Measurements from ENCODE around the gene UBE3C. TPM values are rescaled to one million over a fixed set of nuclear protein-coding genes. Genes with fewer than 3 reads are reported as not detected.

The UBE3C gene
- total RNA-seq, 1 donor from 2014 or later = 65.3 TPM

DNA sequence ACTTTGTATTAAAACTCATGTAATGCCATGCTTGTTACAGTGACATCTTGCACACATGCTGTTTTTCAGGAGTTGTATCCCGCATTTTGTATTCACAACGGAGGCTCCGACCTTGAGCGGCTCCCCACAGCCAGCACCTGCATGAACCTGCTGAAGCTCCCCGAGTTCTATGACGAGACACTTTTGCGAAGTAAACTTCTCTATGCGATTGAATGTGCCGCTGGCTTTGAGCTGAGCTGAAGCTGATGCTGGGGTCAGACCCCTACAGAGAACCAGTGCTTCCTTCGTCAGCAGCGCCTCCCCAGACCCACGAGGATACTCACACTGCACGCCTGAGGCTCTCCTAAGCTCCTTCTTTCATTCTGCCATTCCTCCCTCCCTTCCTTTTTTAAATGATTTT lies 128.8 kb downstream of the UBE3C start:
- ATAC-seq (ENCODE audit: low read depth) (no peak), DNase-seq (no peak)
- Mint-ChIP-seq H3K9me3 (no peaks in the 10 kb centered on the region), H3K27me3 (no peaks in the 10 kb centered on the region), H3K4me3 (no peak overlapping the region), H3K36me3 (ENCODE audit: low read depth) (peaks cover 64% of the 10 kb centered on the region), H3K27ac (no peak overlapping the region), H3K4me1 (no peaks in the 10 kb centered on the region)
- intact Hi-C loops (cut with micrococcal nuclease) = no loop called here
- POLR2A ChIA-PET = no interaction called here
- CTCF ChIA-PET = no interaction called here
- TF ChIP-seq, protein P1, sequence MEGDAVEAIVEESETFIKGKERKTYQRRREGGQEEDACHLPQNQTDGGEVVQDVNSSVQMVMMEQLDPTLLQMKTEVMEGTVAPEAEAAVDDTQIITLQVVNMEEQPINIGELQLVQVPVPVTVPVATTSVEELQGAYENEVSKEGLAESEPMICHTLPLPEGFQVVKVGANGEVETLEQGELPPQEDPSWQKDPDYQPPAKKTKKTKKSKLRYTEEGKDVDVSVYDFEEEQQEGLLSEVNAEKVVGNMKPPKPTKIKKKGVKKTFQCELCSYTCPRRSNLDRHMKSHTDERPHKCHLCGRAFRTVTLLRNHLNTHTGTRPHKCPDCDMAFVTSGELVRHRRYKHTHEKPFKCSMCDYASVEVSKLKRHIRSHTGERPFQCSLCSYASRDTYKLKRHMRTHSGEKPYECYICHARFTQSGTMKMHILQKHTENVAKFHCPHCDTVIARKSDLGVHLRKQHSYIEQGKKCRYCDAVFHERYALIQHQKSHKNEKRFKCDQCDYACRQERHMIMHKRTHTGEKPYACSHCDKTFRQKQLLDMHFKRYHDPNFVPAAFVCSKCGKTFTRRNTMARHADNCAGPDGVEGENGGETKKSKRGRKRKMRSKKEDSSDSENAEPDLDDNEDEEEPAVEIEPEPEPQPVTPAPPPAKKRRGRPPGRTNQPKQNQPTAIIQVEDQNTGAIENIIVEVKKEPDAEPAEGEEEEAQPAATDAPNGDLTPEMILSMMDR (IDR thresholded peaks at IDR 0.05) = no peak

- intact Hi-C loops (cut with micrococcal nuclease) = no loop called here
These were observed 129.2 kb downstream of the UBE3C start for GRCh38 chr7:157267956-157268355.

DNA sequence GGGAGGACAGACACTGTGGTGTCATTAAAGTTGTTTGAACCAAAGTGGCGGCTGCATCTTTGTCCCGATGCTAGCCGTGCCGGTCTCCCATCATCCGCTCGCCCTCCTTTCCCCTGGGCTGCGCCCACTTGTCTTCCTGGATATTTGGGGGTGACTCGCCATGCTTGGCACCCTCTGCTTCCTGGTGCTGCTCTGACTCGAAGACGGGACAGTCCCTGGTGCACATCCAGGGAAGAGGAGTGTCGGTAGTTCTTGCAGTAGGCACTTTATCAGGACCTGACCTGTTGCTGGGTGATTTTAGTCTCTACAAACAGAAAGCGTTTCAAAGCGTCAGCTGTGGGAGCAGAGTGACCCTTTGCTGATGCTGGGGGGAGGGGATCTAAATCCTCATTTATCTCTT lies 129.8 kb downstream of the UBE3C start:
- intact Hi-C loops (cut with micrococcal nuclease) = no loop called here

More at GRCh38 chr7:157267956-157268355, 129.2 kb downstream of the UBE3C start:
- ChIA-PET CTCF (no interaction called here), POLR2A (no interaction called here)
- H3K4me1 Mint-ChIP-seq = no peaks in the 10 kb centered on the region
- H3K27ac Mint-ChIP-seq = no peak overlapping the region
- no peaks in the 10 kb centered on the region for H3K9me3 Mint-ChIP-seq
- DNase-seq (no peak), ATAC-seq (ENCODE audit: low read depth) (no peak)
- H3K36me3 Mint-ChIP-seq (ENCODE audit: low read depth) = peaks cover 63% of the 10 kb centered on the region
- H3K27me3 Mint-ChIP-seq = no peaks in the 10 kb centered on the region
- no peak overlapping the region for H3K4me3 Mint-ChIP-seq
- TF ChIP-seq, protein P1 (IDR thresholded peaks at IDR 0.05) = no peak

DNA sequence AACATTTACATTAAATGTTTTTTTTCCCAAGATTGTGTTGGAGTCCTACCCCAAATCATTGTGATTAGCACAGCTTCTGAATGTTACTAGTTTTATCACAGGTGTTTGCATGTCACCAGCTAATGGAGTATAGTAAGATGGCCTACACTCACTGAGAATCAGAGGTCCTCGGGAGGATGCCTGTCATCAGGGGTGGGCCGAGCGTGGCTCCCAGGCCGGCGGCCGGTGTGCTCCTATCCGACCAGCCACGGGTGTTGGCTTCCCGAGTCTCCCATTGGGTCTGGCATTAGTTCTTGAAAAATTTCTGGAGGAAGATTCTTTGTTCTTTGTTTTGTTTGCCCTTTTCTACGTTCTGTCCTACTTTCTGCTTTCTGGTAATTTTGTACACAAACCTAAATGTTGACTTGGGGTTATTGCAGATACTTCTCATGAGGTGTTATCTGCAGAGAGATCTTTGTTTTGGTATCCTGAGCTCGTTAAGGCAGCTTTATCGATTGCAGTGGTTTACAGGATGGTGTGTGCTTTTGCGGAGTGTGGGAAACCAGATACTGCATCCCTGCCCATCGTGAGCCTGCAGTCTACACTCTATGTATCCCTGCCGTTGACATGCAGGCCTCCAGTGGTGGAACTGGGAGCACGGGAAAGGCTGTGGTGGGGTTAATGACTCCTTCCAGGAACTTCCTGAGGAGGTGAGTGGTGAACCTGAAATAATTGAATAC lies 130.8 kb downstream of the UBE3C start:
- TF ChIP-seq, protein P1 (IDR thresholded peaks at IDR 0.05) = no peak
- peaks cover 3% of the 10 kb centered on the region for H3K4me1 Mint-ChIP-seq
- ChIA-PET POLR2A (no interaction called here), CTCF (no interaction called here)
- ATAC-seq (ENCODE audit: low read depth) (no peak), DNase-seq (no peak)
- intact Hi-C loops (cut with micrococcal nuclease) = loop anchor here (10.0 kb wide), 1 partner anchor 365 kb away; no protein-coding TSS in a partner anchor
- no peak overlapping the region for H3K4me3 Mint-ChIP-seq
- no peaks in the 10 kb centered on the region for H3K9me3 Mint-ChIP-seq
- H3K36me3 Mint-ChIP-seq (ENCODE audit: low read depth) = peaks cover 50% of the 10 kb centered on the region
- no peak overlapping the region for H3K27ac Mint-ChIP-seq
- no peaks in the 10 kb centered on the region for H3K27me3 Mint-ChIP-seq

More for the DNA sequence above, 129.8 kb downstream of the UBE3C start:
- Mint-ChIP-seq H3K27me3 (no peaks in the 10 kb centered on the region), H3K4me3 (no peak overlapping the region), H3K36me3 (ENCODE audit: low read depth) (peaks cover 58% of the 10 kb centered on the region), H3K4me1 (peaks cover under 1% of the 10 kb centered on the region), H3K27ac (no peak overlapping the region), H3K9me3 (no peaks in the 10 kb centered on the region)
- no peak for ATAC-seq (ENCODE audit: low read depth)
- CTCF ChIA-PET = no interaction called here
- no peak for DNase-seq
- POLR2A ChIA-PET = no interaction called here
- TF ChIP-seq, protein P1 (IDR thresholded peaks at IDR 0.05) = no peak

DNA sequence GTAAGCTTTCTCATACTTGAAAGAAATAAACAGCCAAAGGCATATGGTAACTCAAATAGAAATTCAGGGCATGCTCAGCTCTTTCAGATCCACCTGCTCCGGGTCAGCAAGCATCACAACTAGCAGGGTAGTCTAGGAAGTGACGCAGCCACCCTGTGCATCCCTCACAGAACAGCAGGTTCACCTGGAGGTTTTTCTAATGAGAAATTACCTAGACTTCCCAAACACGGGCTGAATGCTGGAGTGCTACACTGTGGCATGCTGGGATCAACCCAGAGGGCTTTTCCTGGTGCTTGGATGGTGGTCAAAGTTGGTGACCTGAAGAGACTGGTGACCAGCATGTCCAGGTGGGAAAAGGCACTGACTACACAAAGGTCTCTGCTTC lies 131.3 kb downstream of the UBE3C start:
- ATAC-seq (ENCODE audit: low read depth) = no peak
- ChIA-PET CTCF (no interaction called here), POLR2A (no interaction called here)
- intact Hi-C loops (cut with micrococcal nuclease) = loop anchor here (10.0 kb wide), 1 partner anchor 365 kb away; no protein-coding TSS in a partner anchor
- Mint-ChIP-seq H3K4me1 (peaks cover 3% of the 10 kb centered on the region), H3K27me3 (no peaks in the 10 kb centered on the region), H3K27ac (no peak overlapping the region), H3K36me3 (ENCODE audit: low read depth) (peaks cover 46% of the 10 kb centered on the region), H3K4me3 (no peak overlapping the region), H3K9me3 (no peaks in the 10 kb centered on the region)
- no peak for DNase-seq
- TF ChIP-seq, protein P1 (IDR thresholded peaks at IDR 0.05) = no peak

All from activated B cell treated with CpG ODN at 0.5 μM for 24 hours (primary cell).